Sigmoid colon (tissue), 7 donors: ENCODE data around the gene SIRPB2. TPM values are rescaled to one million over a fixed set of nuclear protein-coding genes. Genes with fewer than 3 reads are reported as not detected.

Experiments used
- DNase-seq: peaks from one replicate; pipeline ENCODE4 v3.0.0-alpha.2; 2019
- H3K27ac ChIP-seq, 4 donors: fragments of 200-600 bp; sonication (generic); one replicate each; pipeline ENCODE4 v1.5.1; 2016 to 2019; ENCODE audit warnings: mild to moderate bottlenecking in 1 of 4
- H3K27me3 ChIP-seq, 3 donors: fragments of 200-600 bp; sonication (generic); one replicate each; pipeline ENCODE4 v1.5.1; 2019; ENCODE audit warnings: mild to moderate bottlenecking in 1 of 3
- H3K36me3 ChIP-seq, 4 donors: fragments of 200-600 bp; sonication (generic); one replicate each; pipeline ENCODE4 v1.5.1; 2016 to 2019
- H3K4me1 ChIP-seq, 4 donors: fragments of 200-600 bp; sonication (generic); one replicate each; pipeline ENCODE4 v1.5.1; 2017 to 2019
- H3K4me3 ChIP-seq, 4 donors: fragments of 200-600 bp; sonication (generic); one replicate each; pipeline ENCODE4 v1.5.1; 2017 to 2019; ENCODE audit warnings: mild to moderate bottlenecking in 2 of 4, moderate library complexity in 1 of 4
- H3K9me3 ChIP-seq, 4 donors: fragments of 200-600 bp in 3 of 4; sonication (generic) in 3 of 4; one replicate each; pipeline versions ENCODE4 v1.5.1 to v1.6.1; 2013 to 2019
- CTCF ChIP-seq, 4 experiments: fragments of 450-650 bp in 3 of 4; fragments of 200-600 bp in 1 of 4; IDR thresholded peaks; one replicate each; pipeline ENCODE4 v1.5.1; 2016 to 2019; ENCODE audit warnings: antibody characterized with exemption in 4 of 4, mild to moderate bottlenecking in 3 of 4, moderate library complexity in 2 of 4
- EP300 ChIP-seq, 4 donors: sonication (generic); formaldehyde crosslinking; IDR thresholded peaks; one replicate each; pipeline ENCODE4 v1.6.1; 2017; ENCODE audit warnings: antibody characterized with exemption in 4 of 4
- POLR2A ChIP-seq, 2 donors: fragments of 450-650 bp; IDR thresholded peaks; one replicate each; pipeline ENCODE4 v1.6.1; 2016; ENCODE audit warnings: antibody characterized with exemption in 2 of 2, mild to moderate bottlenecking in 2 of 2, moderate library complexity in 2 of 2
- POLR2AphosphoS5 ChIP-seq, 4 donors: sonication (generic); formaldehyde crosslinking; IDR thresholded peaks; one replicate each; pipeline ENCODE4 v1.6.1; 2017; ENCODE audit warnings: antibody characterized with exemption in 4 of 4
- WGBS, 2 donors: extraction: QIAGEN DNeasy Blood & Tissue Kit; methylation state at CpG; one replicate each; pipeline ENCODE4 v1.1.7; 2013; 5-methylcytosine and 5-hydroxymethylcytosine counted together
- intact Hi-C: fragments of 100-400 bp; cut with DNase I; formaldehyde crosslinking; loops from one replicate; pipeline ENCODE4 v1.15.1; 2023
- polyA plus RNA-seq, 3 donors: library from polyadenylated mRNA; stranded (reverse); fragments of 200-250 nt; gene quantifications; one replicate each; pipeline ENCODE4 v1.2.3, GENCODE V29; 2013
- total RNA-seq, 4 donors: library from RNA; depleted of rRNA; stranded (reverse); fragments of >200 nt; gene quantifications; one replicate each; pipeline ENCODE4 v1.1.0, GENCODE V29; 2016
- donor health status: healthy with polysubstance abuse.
- donor health status: Bipolar disorder and iron deficiency.
- donor health status: healthy.

Gene SIRPB2
- total and polyA plus RNA-seq, 7 donors = 1.2 to 10.2 (median 6.6) TPM

GRCh38 chr20:1489325-1489724, 1.9 kb downstream of the SIRPB2 start:
- Histone ChIP-seq H3K4me1 (no peaks in the 10 kb centered on the region), H3K27me3 (peaks cover 0 to 3% (median 0%) of the 10 kb centered on the region in 3 donors), H3K4me3 (peak overlapping the region in 3 of 4 donors; percentile 1 to 15 (median 9)), H3K9me3 (no peaks in the 10 kb centered on the region), H3K36me3 (no peaks in the 10 kb centered on the region), H3K27ac (peak overlapping the region in 3 of 4 donors; percentile 12 to 45 (median 27))
- WGBS, 2 donors = 80 to 81% methylated on average over 2 of the region's 2 CpGs
- DNase-seq = no peak
- TF ChIP-seq POLR2AphosphoS5 (IDR thresholded peaks at IDR 0.05) (no peak), POLR2A (IDR thresholded peaks at IDR 0.05) (no peak), CTCF (IDR thresholded peaks at IDR 0.05) (no peak), EP300 (IDR thresholded peaks at IDR 0.05) (no peak)
- intact Hi-C loops = no loop called here

GRCh38 chr20:1486566-1486965, 4.7 kb downstream of the SIRPB2 start:
- no peak overlapping the region for H3K4me3 ChIP-seq
- H3K27ac ChIP-seq = no peak overlapping the region
- H3K27me3 ChIP-seq = peaks cover 0 to 7% (median 0%) of the 10 kb centered on the region in 3 donors
- H3K36me3 ChIP-seq = no peaks in the 10 kb centered on the region
- no peak for DNase-seq
- intact Hi-C loops = no loop called here
- 90% methylated on average over 2 of the region's 2 CpGs for WGBS, 2 donors
- no peak for TF ChIP-seq POLR2AphosphoS5 (IDR thresholded peaks at IDR 0.05)
- TF ChIP-seq CTCF (IDR thresholded peaks at IDR 0.05) = no peak
- TF ChIP-seq POLR2A (IDR thresholded peaks at IDR 0.05) = no peak
- TF ChIP-seq EP300 (IDR thresholded peaks at IDR 0.05) = no peak
- H3K4me1 ChIP-seq = no peaks in the 10 kb centered on the region
- no peaks in the 10 kb centered on the region for H3K9me3 ChIP-seq

- 59 to 68% methylated on average over 5 of the region's 5 CpGs for WGBS, 2 donors
- intact Hi-C loops = no loop called here
- no peaks in the 10 kb centered on the region for H3K36me3 ChIP-seq
Observed at GRCh38 chr20:1484438-1485116, 6.6 kb downstream of the SIRPB2 start.

GRCh38 chr20:1479831-1480595, 11.2 kb downstream of the SIRPB2 start:
- H3K36me3 ChIP-seq = no peaks in the 10 kb centered on the region
- no peaks in the 10 kb centered on the region for H3K4me1 ChIP-seq
- intact Hi-C loops = no loop called here
- no peak for DNase-seq
- H3K9me3 ChIP-seq = no peaks in the 10 kb centered on the region
- 64 to 74% methylated on average over 9 of the region's 9 CpGs for WGBS, 2 donors
- H3K27me3 ChIP-seq = peaks cover 0 to 7% (median 0%) of the 10 kb centered on the region in 3 donors
- H3K4me3 ChIP-seq = no peak overlapping the region
- no peak overlapping the region for H3K27ac ChIP-seq
- no peak for TF ChIP-seq POLR2A (IDR thresholded peaks at IDR 0.05)
- TF ChIP-seq POLR2AphosphoS5 (IDR thresholded peaks at IDR 0.05) = no peak
- TF ChIP-seq CTCF (IDR thresholded peaks at IDR 0.05) = no peak
- TF ChIP-seq EP300 (IDR thresholded peaks at IDR 0.05) = no peak

More at GRCh38 chr20:1484438-1485116, 6.6 kb downstream of the SIRPB2 start:
- Histone ChIP-seq H3K9me3 (no peaks in the 10 kb centered on the region), H3K4me3 (no peak overlapping the region), H3K27ac (no peak overlapping the region), H3K4me1 (no peaks in the 10 kb centered on the region), H3K27me3 (peaks cover 0 to 7% (median 0%) of the 10 kb centered on the region in 3 donors)
- DNase-seq = no peak
- no peak for TF ChIP-seq POLR2A (IDR thresholded peaks at IDR 0.05)
- TF ChIP-seq POLR2AphosphoS5 (IDR thresholded peaks at IDR 0.05) = no peak
- no peak for TF ChIP-seq EP300 (IDR thresholded peaks at IDR 0.05)
- TF ChIP-seq CTCF (IDR thresholded peaks at IDR 0.05) = no peak
